ENCODE data around the gene FOXP1.

- TF ChIP-seq CTCF (conservative IDR thresholded peaks at IDR 0.05 in 1 of 2, IDR thresholded peaks at IDR 0.05 in 1 of 2; ENCODE audit: low read depth in 1 of 2, low read length in 2 of 2) (no peak), EZH2 (IDR thresholded peaks at IDR 0.05; ENCODE audit: low read length, missing control alignments) (no peak)
Observed at GRCh38 chr3:71559021-71559420, 24.5 kb downstream of the FOXP1 start.

Measured in fibroblast of lung (primary cell).